ENCODE data around the gene CHAF1A. TPM values are rescaled to one million over a fixed set of nuclear protein-coding genes. Genes with fewer than 3 reads are reported as not detected.

Gene CHAF1A
- total and polyA plus RNA-seq, 2 experiments from 2014 or later = 113 to 125 TPM

- TF ChIP-seq, protein P1, sequence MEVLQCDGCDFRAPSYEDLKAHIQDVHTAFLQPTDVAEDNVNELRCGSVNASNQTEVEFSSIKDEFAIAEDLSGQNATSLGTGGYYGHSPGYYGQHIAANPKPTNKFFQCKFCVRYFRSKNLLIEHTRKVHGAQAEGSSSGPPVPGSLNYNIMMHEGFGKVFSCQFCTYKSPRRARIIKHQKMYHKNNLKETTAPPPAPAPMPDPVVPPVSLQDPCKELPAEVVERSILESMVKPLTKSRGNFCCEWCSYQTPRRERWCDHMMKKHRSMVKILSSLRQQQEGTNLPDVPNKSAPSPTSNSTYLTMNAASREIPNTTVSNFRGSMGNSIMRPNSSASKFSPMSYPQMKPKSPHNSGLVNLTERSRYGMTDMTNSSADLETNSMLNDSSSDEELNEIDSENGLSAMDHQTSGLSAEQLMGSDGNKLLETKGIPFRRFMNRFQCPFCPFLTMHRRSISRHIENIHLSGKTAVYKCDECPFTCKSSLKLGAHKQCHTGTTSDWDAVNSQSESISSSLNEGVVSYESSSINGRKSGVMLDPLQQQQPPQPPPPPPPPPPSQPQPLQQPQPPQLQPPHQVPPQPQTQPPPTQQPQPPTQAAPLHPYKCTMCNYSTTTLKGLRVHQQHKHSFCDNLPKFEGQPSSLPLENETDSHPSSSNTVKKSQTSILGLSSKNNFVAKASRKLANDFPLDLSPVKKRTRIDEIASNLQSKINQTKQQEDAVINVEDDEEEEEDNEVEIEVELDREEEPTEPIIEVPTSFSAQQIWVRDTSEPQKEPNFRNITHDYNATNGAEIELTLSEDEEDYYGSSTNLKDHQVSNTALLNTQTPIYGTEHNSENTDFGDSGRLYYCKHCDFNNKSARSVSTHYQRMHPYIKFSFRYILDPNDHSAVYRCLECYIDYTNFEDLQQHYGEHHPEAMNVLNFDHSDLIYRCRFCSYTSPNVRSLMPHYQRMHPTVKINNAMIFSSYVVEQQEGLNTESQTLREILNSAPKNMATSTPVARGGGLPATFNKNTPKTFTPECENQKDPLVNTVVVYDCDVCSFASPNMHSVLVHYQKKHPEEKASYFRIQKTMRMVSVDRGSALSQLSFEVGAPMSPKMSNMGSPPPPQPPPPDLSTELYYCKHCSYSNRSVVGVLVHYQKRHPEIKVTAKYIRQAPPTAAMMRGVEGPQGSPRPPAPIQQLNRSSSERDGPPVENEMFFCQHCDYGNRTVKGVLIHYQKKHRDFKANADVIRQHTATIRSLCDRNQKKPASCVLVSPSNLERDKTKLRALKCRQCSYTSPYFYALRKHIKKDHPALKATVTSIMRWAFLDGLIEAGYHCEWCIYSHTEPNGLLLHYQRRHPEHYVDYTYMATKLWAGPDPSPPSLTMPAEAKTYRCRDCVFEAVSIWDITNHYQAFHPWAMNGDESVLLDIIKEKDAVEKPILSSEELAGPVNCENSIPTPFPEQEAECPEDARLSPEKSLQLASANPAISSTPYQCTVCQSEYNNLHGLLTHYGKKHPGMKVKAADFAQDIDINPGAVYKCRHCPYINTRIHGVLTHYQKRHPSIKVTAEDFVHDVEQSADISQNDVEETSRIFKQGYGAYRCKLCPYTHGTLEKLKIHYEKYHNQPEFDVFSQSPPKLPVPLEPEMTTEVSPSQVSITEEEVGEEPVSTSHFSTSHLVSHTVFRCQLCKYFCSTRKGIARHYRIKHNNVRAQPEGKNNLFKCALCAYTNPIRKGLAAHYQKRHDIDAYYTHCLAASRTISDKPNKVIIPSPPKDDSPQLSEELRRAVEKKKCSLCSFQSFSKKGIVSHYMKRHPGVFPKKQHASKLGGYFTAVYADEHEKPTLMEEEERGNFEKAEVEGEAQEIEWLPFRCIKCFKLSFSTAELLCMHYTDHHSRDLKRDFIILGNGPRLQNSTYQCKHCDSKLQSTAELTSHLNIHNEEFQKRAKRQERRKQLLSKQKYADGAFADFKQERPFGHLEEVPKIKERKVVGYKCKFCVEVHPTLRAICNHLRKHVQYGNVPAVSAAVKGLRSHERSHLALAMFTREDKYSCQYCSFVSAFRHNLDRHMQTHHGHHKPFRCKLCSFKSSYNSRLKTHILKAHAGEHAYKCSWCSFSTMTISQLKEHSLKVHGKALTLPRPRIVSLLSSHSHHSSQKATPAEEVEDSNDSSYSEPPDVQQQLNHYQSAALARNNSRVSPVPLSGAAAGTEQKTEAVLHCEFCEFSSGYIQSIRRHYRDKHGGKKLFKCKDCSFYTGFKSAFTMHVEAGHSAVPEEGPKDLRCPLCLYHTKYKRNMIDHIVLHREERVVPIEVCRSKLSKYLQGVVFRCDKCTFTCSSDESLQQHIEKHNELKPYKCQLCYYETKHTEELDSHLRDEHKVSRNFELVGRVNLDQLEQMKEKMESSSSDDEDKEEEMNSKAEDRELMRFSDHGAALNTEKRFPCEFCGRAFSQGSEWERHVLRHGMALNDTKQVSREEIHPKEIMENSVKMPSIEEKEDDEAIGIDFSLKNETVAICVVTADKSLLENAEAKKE (CRISPR knock-in tag; IDR thresholded peaks at IDR 0.05) = no peak
- TF ChIP-seq, protein P2, sequence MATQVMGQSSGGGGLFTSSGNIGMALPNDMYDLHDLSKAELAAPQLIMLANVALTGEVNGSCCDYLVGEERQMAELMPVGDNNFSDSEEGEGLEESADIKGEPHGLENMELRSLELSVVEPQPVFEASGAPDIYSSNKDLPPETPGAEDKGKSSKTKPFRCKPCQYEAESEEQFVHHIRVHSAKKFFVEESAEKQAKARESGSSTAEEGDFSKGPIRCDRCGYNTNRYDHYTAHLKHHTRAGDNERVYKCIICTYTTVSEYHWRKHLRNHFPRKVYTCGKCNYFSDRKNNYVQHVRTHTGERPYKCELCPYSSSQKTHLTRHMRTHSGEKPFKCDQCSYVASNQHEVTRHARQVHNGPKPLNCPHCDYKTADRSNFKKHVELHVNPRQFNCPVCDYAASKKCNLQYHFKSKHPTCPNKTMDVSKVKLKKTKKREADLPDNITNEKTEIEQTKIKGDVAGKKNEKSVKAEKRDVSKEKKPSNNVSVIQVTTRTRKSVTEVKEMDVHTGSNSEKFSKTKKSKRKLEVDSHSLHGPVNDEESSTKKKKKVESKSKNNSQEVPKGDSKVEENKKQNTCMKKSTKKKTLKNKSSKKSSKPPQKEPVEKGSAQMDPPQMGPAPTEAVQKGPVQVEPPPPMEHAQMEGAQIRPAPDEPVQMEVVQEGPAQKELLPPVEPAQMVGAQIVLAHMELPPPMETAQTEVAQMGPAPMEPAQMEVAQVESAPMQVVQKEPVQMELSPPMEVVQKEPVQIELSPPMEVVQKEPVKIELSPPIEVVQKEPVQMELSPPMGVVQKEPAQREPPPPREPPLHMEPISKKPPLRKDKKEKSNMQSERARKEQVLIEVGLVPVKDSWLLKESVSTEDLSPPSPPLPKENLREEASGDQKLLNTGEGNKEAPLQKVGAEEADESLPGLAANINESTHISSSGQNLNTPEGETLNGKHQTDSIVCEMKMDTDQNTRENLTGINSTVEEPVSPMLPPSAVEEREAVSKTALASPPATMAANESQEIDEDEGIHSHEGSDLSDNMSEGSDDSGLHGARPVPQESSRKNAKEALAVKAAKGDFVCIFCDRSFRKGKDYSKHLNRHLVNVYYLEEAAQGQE (IDR thresholded peaks at IDR 0.05; ENCODE audit: unreplicated experiment) = no peak
These were observed 29.6 kb downstream of the CHAF1A start (continued) for GRCh38 chr19:4431808-4432674.

- Histone ChIP-seq H2AFZ (no peak overlapping the region), H3K27me3 (ENCODE audit: insufficient read depth) (no peaks in the 10 kb centered on the region), H3K27ac (ENCODE audit: low read depth) (no peak overlapping the region), H3K4me3 (no peak overlapping the region), H3K4me1 (ENCODE audit: insufficient read depth) (no peaks in the 10 kb centered on the region), H3F3A (replicated peaks; ENCODE audit: low read depth) (peaks cover 12% of the 10 kb centered on the region), H4K20me1 (replicated peaks; ENCODE audit: insufficient read depth) (peaks cover 16% of the 10 kb centered on the region), H3K79me2 (replicated peaks; ENCODE audit: insufficient read depth) (peaks cover 28% of the 10 kb centered on the region), H3K36me3 (ENCODE audit: insufficient read depth) (peaks cover 68% of the 10 kb centered on the region), H3K4me2 (no peak overlapping the region), H3K9me2 (ENCODE audit: insufficient read depth) (no peaks in the 10 kb centered on the region)
- Mint-ChIP-seq H3K27ac (no peak overlapping the region), H3K4me3 (no peak overlapping the region), H3K4me1 (no peaks in the 10 kb centered on the region; the same call in 2 of the 3 replicates), H3K27me3 (ENCODE audit: insufficient read depth, low read depth, poor library complexity) (peaks cover 17% of the 10 kb centered on the region), H3K9me3 (no peaks in the 10 kb centered on the region; the same call in 2 of the 3 replicates), H3K36me3 (ENCODE audit: low read depth) (peaks cover 100% of the 10 kb centered on the region)
- DNase-seq (ENCODE audit: low spot score) (no peak), ATAC-seq (no peak)
- no peak for TF ChIP-seq POLR2AphosphoS5 (IDR thresholded peaks at IDR 0.05; ENCODE audit: low read depth)
- TF ChIP-seq EZH2phosphoT487 (IDR thresholded peaks at IDR 0.05; ENCODE audit: unreplicated experiment) = no peak
- no peak for TF ChIP-seq EZH2 (IDR thresholded peaks at IDR 0.05; ENCODE audit: low read depth, unreplicated experiment)
- TF ChIP-seq NANOG (IDR thresholded peaks at IDR 0.05; ENCODE audit: borderline replicate concordance) = no peak
- TF ChIP-seq CTCF (conservative IDR thresholded peaks at IDR 0.05; ENCODE audit: low read depth in 2 of 2) = no peak
- TF ChIP-seq ZNF114 (CRISPR knock-in tag; IDR thresholded peaks at IDR 0.05) = no peak
- TF ChIP-seq ETS1 (IDR thresholded peaks at IDR 0.05) = no peak
These were observed 30.6 kb downstream of the CHAF1A start for GRCh38 chr19:4432918-4433506.

Measured in GM23338 (cell line).